SJSA1 (cell line): ENCODE measurements around the gene MAPRE2. TPM values are rescaled to one million over a fixed set of nuclear protein-coding genes. Genes with fewer than 3 reads are reported as not detected.
A peak's percentile ranks its signal among the peaks of the same experiment; 100 is the strongest.

Experiments
- DNase-seq, 2 experiments: peaks; one replicate each; pipeline ENCODE4 v3.0.0-alpha.2; 2015 to 2020; ENCODE audit warnings: low spot score in 2 of 2, low read depth in 1 of 2
- H3K27ac ChIP-seq: fragments of 250-450 bp; sonication (Bioruptor Pico); 2 replicates; pipeline ENCODE4 v1.5.1; 2020; ENCODE audit warnings: mild to moderate bottlenecking, moderate library complexity
- H3K27me3 ChIP-seq: fragments of 250-450 bp; sonication (Bioruptor Pico); replicated peaks from 2 replicates; pipeline ENCODE4 v1.5.1; 2020; ENCODE audit warnings: mild to moderate bottlenecking, moderate library complexity
- H3K36me3 ChIP-seq: fragments of 250-450 bp; sonication (Bioruptor Pico); 2 replicates; pipeline ENCODE4 v1.5.1; 2020; ENCODE audit warnings: mild to moderate bottlenecking
- H3K4me1 ChIP-seq: fragments of 250-450 bp; sonication (Bioruptor Pico); replicated peaks from 2 replicates; pipeline ENCODE4 v1.6.1; 2021; ENCODE audit warnings: mild to moderate bottlenecking
- H3K4me3 ChIP-seq: fragments of 250-450 bp; sonication (Bioruptor Pico); 2 replicates; pipeline ENCODE4 v1.5.1; 2020; ENCODE audit warnings: mild to moderate bottlenecking
- H3K9me3 ChIP-seq: fragments of 250-450 bp; sonication (Bioruptor Pico); replicated peaks from 2 replicates; pipeline ENCODE4 v1.5.1; 2020; ENCODE audit warnings: mild to moderate bottlenecking
- total RNA-seq: library from RNA; depleted of rRNA; stranded (reverse); fragments of >200 nt; shearing (Covaris generic); gene quantifications from 2 replicates; pipeline ENCODE4 v1.2.3, GENCODE V29; 2014

The MAPRE2 gene
- total RNA-seq, 1 experiment from 2014 or later = 30.1 TPM

- H3K36me3 ChIP-seq = no peaks in the 10 kb centered on the region
- H3K4me1 ChIP-seq = peaks cover 36% of the 10 kb centered on the region
- H3K9me3 ChIP-seq = no peaks in the 10 kb centered on the region
- H3K4me3 ChIP-seq = peak overlapping the region; percentile 68; the same call in 1 of the 2 replicates
- no peak overlapping the region for H3K27ac ChIP-seq
- DNase-seq = no peak
- no peaks in the 10 kb centered on the region for H3K27me3 ChIP-seq
Measured at GRCh38 chr18:35043207-35043606, 2.0 kb downstream of the MAPRE2 start.

GRCh38 chr18:35045121-35045520 lies 3.9 kb downstream of the MAPRE2 start:
- H3K4me3 ChIP-seq = no peak overlapping the region
- H3K36me3 ChIP-seq = no peaks in the 10 kb centered on the region
- peaks cover 44% of the 10 kb centered on the region for H3K4me1 ChIP-seq
- no peaks in the 10 kb centered on the region for H3K9me3 ChIP-seq
- H3K27ac ChIP-seq = no peak overlapping the region
- H3K27me3 ChIP-seq = no peaks in the 10 kb centered on the region
- DNase-seq = no peak

DNA sequence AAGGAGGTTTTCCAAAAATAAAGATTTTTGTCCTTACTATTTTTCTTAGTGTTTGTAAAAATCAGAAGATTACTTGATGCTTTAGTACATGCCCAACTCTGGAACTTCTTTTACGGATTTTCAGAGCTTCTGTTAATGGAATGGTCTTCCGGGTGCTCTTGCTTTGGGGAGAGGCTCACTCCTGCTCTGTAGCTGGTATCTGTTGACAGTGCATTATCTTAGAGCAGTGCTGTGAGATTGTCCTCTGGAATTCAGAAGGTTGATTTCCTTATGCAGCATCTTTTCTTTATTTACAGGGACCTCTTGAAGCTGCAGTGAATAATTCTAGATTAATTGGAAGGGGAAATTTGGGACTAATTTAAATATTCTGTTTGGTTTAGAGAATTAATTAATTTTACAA lies 4.6 kb downstream of the MAPRE2 start:
- no peak overlapping the region for H3K27ac ChIP-seq
- no peaks in the 10 kb centered on the region for H3K36me3 ChIP-seq
- DNase-seq = no peak
- H3K4me3 ChIP-seq = no peak overlapping the region
- H3K27me3 ChIP-seq = no peaks in the 10 kb centered on the region
- H3K4me1 ChIP-seq = peaks cover 42% of the 10 kb centered on the region
- no peaks in the 10 kb centered on the region for H3K9me3 ChIP-seq

GRCh38 chr18:35047697-35048292 lies 6.6 kb downstream of the MAPRE2 start:
- H3K27me3 ChIP-seq = no peaks in the 10 kb centered on the region
- H3K4me3 ChIP-seq = no peak overlapping the region
- H3K4me1 ChIP-seq = peaks cover 33% of the 10 kb centered on the region
- no peaks in the 10 kb centered on the region for H3K9me3 ChIP-seq
- no peak overlapping the region for H3K27ac ChIP-seq
- no peak for DNase-seq
- no peaks in the 10 kb centered on the region for H3K36me3 ChIP-seq

- no peak overlapping the region for H3K4me3 ChIP-seq
- H3K27me3 ChIP-seq = no peaks in the 10 kb centered on the region
- DNase-seq = no peak
- no peaks in the 10 kb centered on the region for H3K9me3 ChIP-seq
- no peaks in the 10 kb centered on the region for H3K36me3 ChIP-seq
- H3K4me1 ChIP-seq = peaks cover 25% of the 10 kb centered on the region
- no peak overlapping the region for H3K27ac ChIP-seq
Measured at GRCh38 chr18:35049111-35050027, 8.2 kb downstream of the MAPRE2 start.

DNA sequence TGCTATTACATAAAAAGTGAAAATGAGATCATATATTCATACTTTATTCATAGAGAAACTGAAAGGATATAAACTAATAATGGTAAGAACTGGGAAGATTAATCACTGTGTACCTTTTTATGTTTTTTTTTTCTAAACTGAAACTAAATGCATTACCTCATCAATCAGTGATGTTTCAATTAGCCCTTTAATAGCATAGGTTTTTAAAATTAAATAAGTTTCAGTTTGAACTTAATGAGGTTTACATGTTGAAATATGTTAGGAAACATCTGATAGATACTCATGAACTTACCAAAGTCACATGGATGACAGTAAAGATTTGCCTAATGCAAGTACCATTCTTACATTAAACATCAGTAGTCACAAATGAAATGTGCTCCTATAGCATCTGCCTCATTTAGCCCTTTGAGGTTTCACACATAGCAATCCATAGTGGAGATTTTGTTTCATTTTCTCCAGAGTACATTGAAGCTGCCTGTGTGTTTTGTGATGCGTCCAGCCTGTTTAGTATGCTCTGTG lies 8.9 kb downstream of the MAPRE2 start:
- no peak for DNase-seq
- Histone ChIP-seq H3K27me3 (no peaks in the 10 kb centered on the region), H3K4me1 (peaks cover 24% of the 10 kb centered on the region), H3K27ac (no peak overlapping the region), H3K9me3 (no peaks in the 10 kb centered on the region), H3K36me3 (no peaks in the 10 kb centered on the region), H3K4me3 (no peak overlapping the region)

DNA sequence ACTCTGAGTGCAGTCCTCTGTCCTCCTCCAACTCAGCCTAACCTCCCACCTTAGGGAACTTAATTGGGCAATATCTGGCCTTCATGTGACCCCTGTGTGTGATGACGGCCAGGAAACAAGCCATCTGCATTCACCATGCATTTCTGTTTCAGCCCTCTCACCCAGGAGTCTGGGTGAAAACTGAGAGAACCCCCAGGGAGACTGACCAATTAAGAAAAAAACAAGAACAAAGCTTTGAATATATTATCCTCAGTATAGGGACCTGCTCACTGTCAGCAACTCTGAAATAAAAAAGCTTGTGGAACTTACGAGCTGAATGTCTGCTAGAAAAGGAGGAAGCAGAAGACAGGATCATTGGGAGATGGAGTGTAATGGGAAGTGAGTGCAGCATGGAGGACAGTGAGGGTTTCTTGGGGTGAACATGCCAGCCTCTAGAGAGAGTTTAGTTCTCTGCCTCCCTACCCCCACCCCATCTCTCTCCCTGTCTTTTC lies 9.5 kb downstream of the MAPRE2 start:
- peaks cover 18% of the 10 kb centered on the region for H3K4me1 ChIP-seq
- H3K36me3 ChIP-seq = no peaks in the 10 kb centered on the region
- no peak overlapping the region for H3K4me3 ChIP-seq
- no peak overlapping the region for H3K27ac ChIP-seq
- DNase-seq = no peak
- H3K9me3 ChIP-seq = no peaks in the 10 kb centered on the region
- H3K27me3 ChIP-seq = no peaks in the 10 kb centered on the region

DNA sequence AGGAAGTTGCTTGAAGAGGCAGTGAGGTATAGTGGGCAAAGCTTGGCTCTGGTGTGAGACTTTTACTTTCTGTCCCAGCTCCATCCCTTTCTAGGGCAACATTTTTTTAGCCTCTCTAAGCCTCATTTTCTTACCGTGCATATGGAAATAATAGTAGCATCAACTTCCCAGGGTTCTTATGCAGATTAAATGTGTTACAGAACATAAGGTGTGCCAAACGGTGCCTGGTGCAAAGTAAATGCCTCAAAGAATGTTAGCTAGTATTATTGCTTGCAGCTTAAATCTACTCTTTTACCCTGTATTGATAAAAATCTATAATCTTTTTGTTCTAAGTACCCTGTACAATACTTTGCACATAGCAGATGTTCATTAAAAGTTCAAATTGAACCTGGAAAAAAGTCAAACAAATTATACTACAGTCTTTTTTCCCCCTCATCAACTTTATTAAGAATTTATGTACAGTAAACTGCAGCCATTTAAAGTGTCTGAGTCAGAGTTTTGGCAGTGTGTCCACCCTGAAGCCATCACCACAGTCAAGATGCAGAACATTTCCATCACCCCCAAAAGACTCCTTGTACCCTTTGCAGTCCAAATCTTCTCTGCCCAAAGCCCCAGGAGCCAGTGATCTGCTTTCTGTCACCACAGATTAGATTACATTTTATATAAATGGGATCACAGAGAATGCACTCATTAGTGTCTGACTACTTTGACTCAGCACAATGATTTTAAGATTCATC lies 10.6 kb downstream of the MAPRE2 start:
- Histone ChIP-seq H3K9me3 (no peaks in the 10 kb centered on the region), H3K4me1 (peaks cover 9% of the 10 kb centered on the region), H3K36me3 (no peaks in the 10 kb centered on the region), H3K27ac (no peak overlapping the region), H3K27me3 (no peaks in the 10 kb centered on the region), H3K4me3 (no peak overlapping the region)
- no peak for DNase-seq

DNA sequence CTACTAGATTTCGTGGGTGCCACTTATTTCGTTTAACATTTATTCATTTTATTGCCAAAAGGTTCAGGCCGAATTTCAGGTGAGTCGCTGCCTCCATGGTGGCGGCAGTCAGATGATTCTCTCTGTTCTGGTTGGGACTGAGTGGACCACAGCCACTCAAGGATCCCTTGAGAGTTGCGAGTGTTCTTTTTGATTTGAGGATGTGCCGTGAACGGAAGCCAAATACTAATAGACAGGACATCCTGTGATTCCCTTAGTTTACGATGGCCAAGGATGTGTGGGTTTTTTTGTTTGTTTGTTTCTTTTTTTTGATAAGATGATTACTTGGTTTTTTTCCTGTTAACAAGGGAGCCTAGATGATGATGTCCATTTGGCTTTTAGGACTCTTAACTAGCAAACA lies 13.2 kb downstream of the MAPRE2 start:
- Histone ChIP-seq H3K9me3 (no peaks in the 10 kb centered on the region), H3K4me1 (peaks cover 7% of the 10 kb centered on the region), H3K27ac (no peak overlapping the region), H3K4me3 (no peak overlapping the region), H3K36me3 (no peaks in the 10 kb centered on the region), H3K27me3 (no peaks in the 10 kb centered on the region)
- DNase-seq = no peak

- H3K4me1 ChIP-seq = peaks cover 4% of the 10 kb centered on the region
- no peaks in the 10 kb centered on the region for H3K36me3 ChIP-seq
- no peak overlapping the region for H3K4me3 ChIP-seq
- no peak for DNase-seq
- no peaks in the 10 kb centered on the region for H3K27me3 ChIP-seq
- H3K27ac ChIP-seq = no peak overlapping the region
- no peaks in the 10 kb centered on the region for H3K9me3 ChIP-seq
Measured at GRCh38 chr18:35055105-35055504, 13.9 kb downstream of the MAPRE2 start.

- H3K4me3 ChIP-seq = no peak overlapping the region
- no peak overlapping the region for H3K27ac ChIP-seq
- peaks cover 4% of the 10 kb centered on the region for H3K4me1 ChIP-seq
- DNase-seq = no peak
- no peaks in the 10 kb centered on the region for H3K9me3 ChIP-seq
- no peaks in the 10 kb centered on the region for H3K36me3 ChIP-seq
- no peaks in the 10 kb centered on the region for H3K27me3 ChIP-seq
Measured at GRCh38 chr18:35055726-35056125, 14.5 kb downstream of the MAPRE2 start.

GRCh38 chr18:35059280-35059927 lies 18.2 kb downstream of the MAPRE2 start:
- Histone ChIP-seq H3K27me3 (no peaks in the 10 kb centered on the region), H3K9me3 (no peaks in the 10 kb centered on the region), H3K27ac (no peak overlapping the region), H3K4me1 (peaks cover 4% of the 10 kb centered on the region), H3K4me3 (no peak overlapping the region), H3K36me3 (no peaks in the 10 kb centered on the region)
- DNase-seq = no peak

DNA sequence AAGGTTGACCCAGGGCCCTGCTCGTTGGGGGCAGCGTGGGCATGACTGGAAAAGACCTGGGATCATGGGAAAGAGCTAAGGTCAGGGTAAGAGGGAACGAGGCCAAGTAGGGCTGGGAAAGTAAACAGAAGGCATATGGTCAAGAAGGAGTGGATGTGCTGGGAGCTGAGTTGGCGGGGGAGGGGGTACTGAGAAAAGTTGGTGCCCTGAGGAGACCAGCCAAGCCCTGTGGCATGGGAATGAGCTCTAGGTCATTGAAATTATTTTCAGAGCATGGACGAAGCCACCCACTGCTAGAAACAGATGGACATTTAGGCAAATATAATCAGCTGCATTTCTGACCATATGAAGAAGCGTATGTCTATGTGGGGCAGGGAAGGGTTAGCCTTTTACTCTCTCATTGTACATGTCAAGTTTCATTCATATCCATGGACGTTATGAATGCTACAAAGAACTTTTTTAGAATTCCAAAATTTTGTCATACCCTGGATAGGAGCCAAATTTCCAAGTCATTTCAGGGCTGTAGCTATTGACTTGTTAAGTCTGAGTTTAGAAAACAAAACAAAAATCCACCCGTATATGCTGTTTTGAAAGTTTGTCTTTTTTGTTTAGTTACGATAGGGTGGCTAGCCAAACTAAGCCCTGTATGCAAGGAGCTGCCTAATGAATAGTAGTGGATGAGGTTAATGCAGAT lies 19.1 kb downstream of the MAPRE2 start:
- Histone ChIP-seq H3K27me3 (no peaks in the 10 kb centered on the region), H3K36me3 (no peaks in the 10 kb centered on the region), H3K4me1 (peaks cover 4% of the 10 kb centered on the region), H3K4me3 (no peak overlapping the region), H3K27ac (no peak overlapping the region), H3K9me3 (no peaks in the 10 kb centered on the region)
- no peak for DNase-seq
